ENCODE measurements around the gene PSMA5. TPM values are rescaled to one million over a fixed set of nuclear protein-coding genes. Genes with fewer than 3 reads are reported as not detected.

PSMA5 gene
- polyA plus RNA-seq, 3 donors, result 36.6 to 119 (median 118) TPM

- Histone ChIP-seq H3K4me2 (replicated peaks; ENCODE audit: extremely low read depth, low read length, poor library complexity, severe bottlenecking) (no peak overlapping the region), H3K27me3 (ENCODE audit: control insufficient read depth in 2 of 2, insufficient read depth in 2 of 2, low read length in 2 of 2) (no peaks in the 10 kb centered on the region), H2AFZ (ENCODE audit: insufficient read depth, low read depth, low read length, poor library complexity, severe bottlenecking) (no peak overlapping the region), H3K4me1 (ENCODE audit: control insufficient read depth in 1 of 2, insufficient read depth in 2 of 2, low read length in 2 of 2) (peaks cover 26 to 33% of the 10 kb centered on the region in 2 donors), H3K9ac (ENCODE audit: insufficient read depth, low read length, poor library complexity, severe bottlenecking) (no peak overlapping the region), H4K20me1 (ENCODE audit: insufficient read depth, low read length) (peaks cover 7% of the 10 kb centered on the region), H3K9me3 (replicated peaks in 1 of 2; ENCODE audit: control insufficient read depth in 1 of 2, insufficient read depth in 1 of 2, low read length in 2 of 2) (no peaks in the 10 kb centered on the region), H3K4me3 (replicated peaks in 1 of 3; ENCODE audit: low read depth in 2 of 3, low read length in 3 of 3) (no peak overlapping the region), H3K79me2 (ENCODE audit: insufficient read depth, low read length) (no peaks in the 10 kb centered on the region), H3K36me3 (replicated peaks in 1 of 2; ENCODE audit: control insufficient read depth in 1 of 2, insufficient read depth in 2 of 2, low read length in 2 of 2) (peaks cover 14 to 51% of the 10 kb centered on the region in 2 donors), H3K27ac (ENCODE audit: low read depth in 1 of 2, low read length in 2 of 2) (peak overlapping the region in 1 of 2 donors; percentile 70)
- TF ChIP-seq CTCF (IDR thresholded peaks at IDR 0.05), result no peak
- H3K9me3 Mint-ChIP-seq, result no peaks in the 10 kb centered on the region
- peaks cover 0 to 2% (median 0%) of the 10 kb centered on the region in 3 donors for H3K27me3 Mint-ChIP-seq (ENCODE audit: low read depth in 3 of 3)
- peaks cover 34 to 47% of the 10 kb centered on the region in 2 donors for H3K36me3 Mint-ChIP-seq
- peaks cover 32% of the 10 kb centered on the region for H3K4me1 Mint-ChIP-seq
- DNase-seq, result no peak
- no peak overlapping the region for H3K4me3 Mint-ChIP-seq
- H3K27ac Mint-ChIP-seq, result peak overlapping the region in 1 of 7 donors; percentile 67
- intact Hi-C loops (cut with micrococcal nuclease), result loop anchor here (5.0 kb wide), 1 partner anchor 36 kb away; the partner anchor contains the start of gene SORT1 (in 2 of the 2)
- WGBS (ENCODE audit: insufficient coverage), result no CpG with 5 or more reads among the region's 1 CpG
These were observed 64.6 kb downstream of the PSMA5 start for GRCh38 chr1:109361649-109362048.

GRCh38 chr1:109361069-109361468 is 65.2 kb downstream of the PSMA5 start:
- peaks cover 32% of the 10 kb centered on the region for H3K4me1 Mint-ChIP-seq
- H3K36me3 Mint-ChIP-seq, result peaks cover 29 to 41% of the 10 kb centered on the region in 2 donors
- H3K4me3 Mint-ChIP-seq, result no peak overlapping the region
- H3K27me3 ChIP-seq (ENCODE audit: control insufficient read depth in 2 of 2, insufficient read depth in 2 of 2, low read length in 2 of 2), result no peaks in the 10 kb centered on the region
- H3K4me1 ChIP-seq (ENCODE audit: control insufficient read depth in 1 of 2, insufficient read depth in 2 of 2, low read length in 2 of 2), result peaks cover 26 to 33% of the 10 kb centered on the region in 2 donors
- H3K4me3 ChIP-seq (replicated peaks in 1 of 3; ENCODE audit: low read depth in 2 of 3, low read length in 3 of 3), result no peak overlapping the region
- no peak for TF ChIP-seq CTCF (IDR thresholded peaks at IDR 0.05)
- intact Hi-C loops (cut with micrococcal nuclease), result loop anchor here (5.0 kb wide), 1 partner anchor 36 kb away; the partner anchor contains the start of gene SORT1 (in 2 of the 2)
- peaks cover 9 to 51% of the 10 kb centered on the region in 2 donors for H3K36me3 ChIP-seq (replicated peaks in 1 of 2; ENCODE audit: control insufficient read depth in 1 of 2, insufficient read depth in 2 of 2, low read length in 2 of 2)
- H3K27ac ChIP-seq (ENCODE audit: low read depth in 1 of 2, low read length in 2 of 2), result peak overlapping the region in 1 of 2 donors; percentile 70
- no peak overlapping the region for H2AFZ ChIP-seq (ENCODE audit: insufficient read depth, low read depth, low read length, poor library complexity, severe bottlenecking)
- WGBS (ENCODE audit: insufficient coverage), result no CpG with 5 or more reads among the region's 2 CpGs
- peaks cover 7% of the 10 kb centered on the region for H4K20me1 ChIP-seq (ENCODE audit: insufficient read depth, low read length)
- H3K27me3 Mint-ChIP-seq (ENCODE audit: low read depth in 3 of 3), result peaks cover 0 to 2% (median 0%) of the 10 kb centered on the region in 3 donors
- H3K4me2 ChIP-seq (replicated peaks; ENCODE audit: extremely low read depth, low read length, poor library complexity, severe bottlenecking), result no peak overlapping the region
- no peaks in the 10 kb centered on the region for H3K9me3 Mint-ChIP-seq
- no peaks in the 10 kb centered on the region for H3K9me3 ChIP-seq (replicated peaks in 1 of 2; ENCODE audit: control insufficient read depth in 1 of 2, insufficient read depth in 1 of 2, low read length in 2 of 2)
- H3K79me2 ChIP-seq (ENCODE audit: insufficient read depth, low read length), result no peaks in the 10 kb centered on the region
- no peak overlapping the region for H3K9ac ChIP-seq (ENCODE audit: insufficient read depth, low read length, poor library complexity, severe bottlenecking)
- peak in 2 of 3 donors; percentile 8 to 11 for DNase-seq
- peak overlapping the region in 5 of 7 donors; percentile 1 to 67 (median 43) for H3K27ac Mint-ChIP-seq
